HG02981 (cell line): ENCODE data around the gene TLN1.

Source experiments
- ATAC-seq: cut with Tn5 transposase; IDR thresholded peaks from one replicate; pipeline ENCODE4 v1.9.1; 2021; ENCODE audit warnings: mild to moderate bottlenecking, moderate library complexity; ENCODE audit not compliant: unreplicated experiment

Gene TLN1

DNA sequence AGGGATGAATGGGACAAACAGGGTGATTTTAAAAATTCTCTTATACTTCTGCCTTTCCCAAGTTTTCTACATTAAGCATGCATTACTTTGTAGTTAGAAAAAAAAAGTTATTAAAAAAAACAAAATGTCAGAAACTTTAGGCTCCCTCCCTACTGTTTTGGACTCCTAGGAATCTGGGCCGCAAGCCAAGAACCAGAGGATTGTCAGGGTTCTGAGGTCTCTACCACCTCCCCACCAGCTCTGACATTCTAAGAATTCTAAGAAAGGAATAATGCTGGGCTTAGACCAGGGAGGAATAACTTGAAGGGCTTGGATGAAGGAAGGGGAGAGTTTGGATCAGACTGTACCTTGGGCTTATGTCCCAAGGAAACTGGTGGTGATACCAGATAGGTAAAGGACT, 66.0 kb downstream of the TLN1 start:
- ATAC-seq = no peak

- ATAC-seq = no peak
Measured at GRCh38 chr9:35665471-35665818, 66.5 kb downstream of the TLN1 start.

- ATAC-seq = peak; percentile 71
Measured at GRCh38 chr9:35664531-35665470, 67.2 kb downstream of the TLN1 start, which contains the start of gene ARHGEF39. Gene ARHGEF39 (minus strand): TSS chr9:35665195. CDS start chr9:35665169, 26 bp downstream.

GRCh38 chr9:35662437-35662836, 69.6 kb downstream of the TLN1 start:
- no peak for ATAC-seq

DNA sequence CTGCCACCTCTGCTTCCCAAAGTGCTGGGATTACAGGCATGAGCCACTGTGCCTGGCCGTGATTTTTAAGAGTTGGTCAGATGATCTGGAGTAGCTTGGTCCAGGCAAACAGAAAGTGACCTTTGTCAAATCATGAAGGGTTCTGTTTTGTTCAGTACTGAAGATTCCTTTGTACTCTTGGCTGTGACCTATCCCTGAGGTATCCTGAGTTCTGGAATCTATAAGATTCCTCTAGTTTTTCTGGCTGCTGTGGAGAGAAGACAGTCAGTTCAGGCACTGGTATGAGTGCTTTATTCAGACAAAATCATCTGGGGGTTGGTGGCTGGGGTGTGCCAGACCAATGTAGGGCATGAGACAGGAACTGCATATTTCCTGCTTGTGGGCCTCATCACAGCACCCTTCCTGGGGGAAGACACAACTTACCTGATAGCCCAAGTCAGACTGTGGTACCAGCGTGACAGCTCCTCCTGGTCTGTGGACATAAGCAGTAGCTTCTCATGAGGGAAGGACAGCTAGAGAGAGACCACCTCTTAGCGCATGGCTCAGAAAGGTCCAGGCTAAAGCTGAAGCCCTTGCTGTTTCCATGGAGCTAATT, 70.1 kb downstream of the TLN1 start:
- ATAC-seq = no peak

DNA sequence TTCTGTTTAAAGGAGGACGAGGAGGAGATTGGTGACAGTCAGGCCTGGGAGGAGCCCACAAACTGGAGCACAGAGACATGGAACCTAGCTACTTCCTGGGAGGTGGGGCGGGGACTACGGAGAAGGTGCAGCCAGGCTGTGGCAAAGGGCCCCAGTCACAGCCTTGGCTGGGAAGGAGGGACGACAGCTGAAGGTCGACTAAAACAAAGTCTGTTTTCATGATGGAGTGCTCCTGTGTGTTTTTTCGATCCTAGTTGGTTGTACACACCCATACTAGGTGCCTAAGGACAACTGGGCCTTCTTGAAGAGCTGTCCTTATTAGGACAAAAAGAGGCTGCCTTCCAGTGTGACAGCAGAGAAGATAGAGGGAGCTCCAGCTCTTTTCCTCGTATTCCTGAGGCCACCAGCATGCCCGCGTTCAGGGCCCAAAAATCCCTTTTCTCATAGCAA, 71.0 kb downstream of the TLN1 start:
- no peak for ATAC-seq

GRCh38 chr9:35659340-35659739, 72.7 kb downstream of the TLN1 start:
- no peak for ATAC-seq

- no peak for ATAC-seq
Measured at GRCh38 chr9:35658968-35659220, 73.1 kb downstream of the TLN1 start.

DNA sequence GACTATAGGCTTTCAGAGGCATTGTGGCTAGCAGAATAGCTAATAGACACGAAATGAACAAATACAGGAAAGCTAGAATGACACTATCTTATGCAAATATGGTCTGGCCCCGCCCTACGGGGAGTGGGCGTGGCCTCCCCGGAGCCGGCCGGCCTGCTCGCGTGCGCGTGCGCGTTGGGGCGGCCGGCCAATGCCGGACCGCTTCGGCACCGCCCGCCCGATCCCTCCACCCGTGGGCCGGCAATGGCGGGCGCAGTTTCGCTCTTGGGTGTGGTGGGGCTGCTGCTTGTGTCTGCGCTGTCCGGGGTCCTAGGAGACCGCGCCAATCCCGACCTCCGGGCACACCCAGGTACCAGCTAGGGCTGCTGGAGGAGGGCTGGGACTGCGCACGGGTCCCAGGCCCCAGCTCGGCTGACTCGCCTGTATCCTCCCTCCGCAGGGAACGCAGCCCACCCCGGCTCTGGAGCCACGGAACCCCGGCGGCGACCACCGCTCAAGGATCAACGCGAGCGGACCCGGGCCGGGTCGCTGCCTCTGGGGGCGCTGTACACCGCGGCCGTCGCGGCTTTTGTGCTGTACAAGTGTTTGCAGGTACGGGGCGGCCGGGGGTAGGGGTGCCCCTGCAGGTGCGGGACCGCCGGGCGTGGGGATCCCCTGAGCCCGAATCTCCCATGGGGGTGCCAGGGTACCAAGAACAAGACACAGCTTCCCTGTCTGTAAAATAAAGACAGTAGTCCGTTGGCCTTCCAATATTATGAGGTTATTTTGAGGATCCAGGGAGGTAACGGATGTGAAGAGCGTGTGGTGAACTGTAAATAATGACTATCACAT, 73.6 kb downstream of the TLN1 start, which contains the start of gene CCDC107:
Gene CCDC107 (plus strand): TSS at position 156 of the 831 bp plus-strand sequence. CDS start 88 bp downstream, at position 244.
- ATAC-seq = peak; percentile 50

GRCh38 chr9:35657546-35658136, 74.4 kb downstream of the TLN1 start, which contains the start of gene RMRP:
Gene RMRP (minus strand): TSS chr9:35658019.
- ATAC-seq = peak; percentile 80

GRCh38 chr9:35656831-35657545, 75.0 kb downstream of the TLN1 start:
- no peak for ATAC-seq

DNA sequence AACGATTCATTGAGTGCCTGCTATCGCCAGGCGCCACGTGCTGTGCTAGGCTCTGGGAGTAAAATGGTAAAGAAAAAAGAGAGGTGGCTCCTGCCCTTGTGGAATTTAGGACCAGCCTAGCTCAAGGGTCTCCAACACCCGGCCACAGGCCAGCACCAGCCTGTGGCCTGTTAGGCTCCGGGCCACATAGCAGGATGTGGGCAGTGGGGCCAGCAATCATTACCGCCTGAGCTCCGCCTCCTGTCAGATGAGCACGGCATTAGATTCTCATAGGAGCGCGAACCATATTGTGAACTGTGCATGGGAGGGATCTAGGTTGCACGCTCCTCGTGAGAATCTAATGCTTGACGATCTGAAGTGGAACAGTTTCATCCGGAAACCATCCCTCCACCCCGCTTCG, 75.6 kb downstream of the TLN1 start:
- no peak for ATAC-seq

- no peak for ATAC-seq
Measured at GRCh38 chr9:35653611-35654010, 78.4 kb downstream of the TLN1 start.

DNA sequence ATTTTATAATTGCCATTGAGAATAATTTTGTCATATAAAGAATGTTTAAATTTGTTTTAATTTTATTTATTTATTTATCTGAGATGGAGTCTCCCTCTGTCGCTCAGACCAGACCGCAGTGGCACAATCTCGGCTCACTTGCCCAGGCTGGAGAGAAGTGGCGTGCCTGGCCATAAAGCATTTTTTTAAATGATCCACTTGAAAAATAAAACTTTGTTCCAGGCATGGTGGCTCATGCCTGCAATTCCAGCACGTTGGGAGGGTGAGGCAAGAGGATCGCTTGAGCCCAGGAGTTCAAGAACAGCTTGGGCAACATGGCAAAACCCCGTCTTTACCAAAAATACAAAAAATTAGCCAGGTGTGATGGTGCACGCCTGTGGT, 79.2 kb downstream of the TLN1 start:
- ATAC-seq = no peak

GRCh38 chr9:35651956-35652828, 79.8 kb downstream of the TLN1 start:
- no peak for ATAC-seq

- ATAC-seq = no peak
Measured at GRCh38 chr9:35650341-35651158, 81.4 kb downstream of the TLN1 start, which contains the start of gene SIT1. Gene SIT1 (minus strand): TSS chr9:35650931. CDS start chr9:35650853, 78 bp downstream.

DNA sequence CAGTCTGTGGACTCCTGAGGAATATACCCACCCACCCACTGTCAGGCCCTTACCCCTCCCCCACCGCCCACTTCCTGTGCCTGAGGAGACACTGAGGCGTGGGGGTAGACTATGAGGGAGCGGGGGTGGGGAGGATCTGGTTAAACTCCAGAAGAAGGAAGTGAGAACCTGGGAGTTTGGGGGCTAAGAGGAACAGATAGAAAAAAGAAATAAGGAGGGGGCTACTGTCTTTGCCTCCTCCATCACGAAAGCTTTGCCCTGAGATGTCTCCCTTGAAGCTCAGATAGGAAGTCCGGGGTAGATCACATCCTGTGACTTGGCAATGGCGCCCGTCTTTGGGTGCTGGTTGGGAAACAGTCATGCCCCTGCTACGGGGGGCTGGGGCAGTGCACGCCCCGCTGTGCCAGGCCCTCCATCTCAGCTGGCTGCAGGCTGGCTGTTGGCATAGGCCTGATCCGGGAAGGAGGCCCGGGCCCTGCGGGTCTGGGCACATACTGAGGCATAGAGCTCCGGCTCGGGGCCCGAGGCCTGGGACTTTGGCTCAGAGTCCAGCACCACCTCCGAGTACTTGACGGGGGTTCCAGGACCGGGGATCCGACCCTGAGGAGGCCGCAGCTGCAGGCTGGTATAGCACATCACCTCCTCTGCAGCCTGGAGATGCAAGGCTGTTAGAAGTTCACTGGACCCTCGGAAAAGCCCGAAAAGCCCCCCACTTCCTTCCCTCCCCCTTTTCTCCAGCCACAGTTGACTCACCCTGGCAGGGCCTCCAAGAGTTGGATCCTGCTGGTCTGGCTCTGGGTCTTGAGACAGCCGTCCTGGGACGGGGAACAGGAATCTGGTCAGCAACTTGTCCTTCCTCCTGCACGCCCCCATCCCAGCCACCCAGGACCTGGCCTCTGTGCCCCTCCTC, 82.3 kb downstream of the TLN1 start:
- ATAC-seq = no peak
